Stimulated activated CD4-positive, alpha-beta T cell treated with anti-CD3 and anti-CD28 coated beads, Interleukin-15, amount 100 ng/mL, for 24 hours (primary cell): ENCODE data around the gene PTGDS.

Experiments
- DNase-seq: peaks from one replicate; pipeline ENCODE4 v3.0.0-alpha.2; 2020

PTGDS gene

GRCh38 chr9:137026828-137027227 lies 49.5 kb downstream of the PTGDS start:
- DNase-seq = no peak

- no peak for DNase-seq
These were observed 50.3 kb downstream of the PTGDS start, which contains the start of gene ABCA2 for GRCh38 chr9:137027369-137028262. TSS of gene ABCA2 (minus strand) at chr9:137028237. CDS start at chr9:137028140, 97 bp downstream.

- peak; percentile 80 for DNase-seq
These were observed 51.2 kb downstream of the PTGDS start for GRCh38 chr9:137028263-137029057.

GRCh38 chr9:137029058-137029936 lies 52.0 kb downstream of the PTGDS start:
- DNase-seq = peak; percentile 85

GRCh38 chr9:137030006-137030405 lies 52.7 kb downstream of the PTGDS start:
- DNase-seq = no peak

- DNase-seq = peak; percentile 68
These were observed 53.5 kb downstream of the PTGDS start for GRCh38 chr9:137030538-137031527.
